HepG2 (cell line): ENCODE results near the gene MVP. TPM values are rescaled to one million over a fixed set of nuclear protein-coding genes. Genes with fewer than 3 reads are reported as not detected.
A peak's percentile ranks its signal among the peaks of the same experiment; 100 is the strongest.

ENCODE experiments used
- AGO1 ChIP-seq: fragments of 200-400 bp; formaldehyde crosslinking; IDR thresholded peaks from 2 replicates; pipeline ENCODE4 v1.6.1; 2017; ENCODE audit warnings: mild to moderate bottlenecking, low read depth, low read length, moderate library complexity; ENCODE audit not compliant: poor library complexity, severe bottlenecking
- CHCHD3 ChIP-seq: sonication (generic); formaldehyde crosslinking; IDR thresholded peaks from 2 replicates; pipeline ENCODE4 v1.8.0; 2022; ENCODE audit warnings: mild to moderate bottlenecking, missing genetic modification reagents, moderate library complexity
- CREBL2 ChIP-seq: sonication (generic); formaldehyde crosslinking; IDR thresholded peaks from 2 replicates; pipeline ENCODE4 v1.8.1; 2023; ENCODE audit warnings: missing genetic modification reagents, mild to moderate bottlenecking, borderline replicate concordance
- ELF3 ChIP-seq: IDR thresholded peaks from 2 replicates; pipeline ENCODE4 v1.6.1; 2016; ENCODE audit warnings: missing genetic modification reagents, missing compliant biosample characterization
- HINFP ChIP-seq: sonication (generic); formaldehyde crosslinking; IDR thresholded peaks from 2 replicates; pipeline ENCODE4 v1.4.0; 2020; ENCODE audit warnings: low read depth, mild to moderate bottlenecking, missing genetic modification reagents
- MYNN ChIP-seq: sonication (generic); formaldehyde crosslinking; IDR thresholded peaks from 2 replicates; pipeline ENCODE4 v1.4.0; 2020; ENCODE audit warnings: mild to moderate bottlenecking, low read depth, missing genetic modification reagents
- NCOA1 ChIP-seq: sonication (generic); formaldehyde crosslinking; IDR thresholded peaks from 2 replicates; pipeline ENCODE4 v1.9.0; 2021; ENCODE audit warnings: missing genetic modification reagents
- NONO ChIP-seq, 2 experiments: fragments of 450-650 bp in 1 of 2; sonication (generic) in 1 of 2; formaldehyde crosslinking in 1 of 2; IDR thresholded peaks in 1 of 2; conservative IDR thresholded peaks in 1 of 2; 2 replicates each; pipeline versions ENCODE4 v1.6.1 to v1.8.0; 2017 to 2022; ENCODE audit warnings: mild to moderate bottlenecking in 1 of 2, missing genetic modification reagents in 1 of 2, moderate library complexity in 1 of 2
- PLSCR1 ChIP-seq: sonication (generic); formaldehyde crosslinking; IDR thresholded peaks from 2 replicates; pipeline ENCODE4 v1.5.0; 2020; ENCODE audit warnings: missing genetic modification reagents, mild to moderate bottlenecking, borderline replicate concordance
- RELA ChIP-seq: sonication (generic); formaldehyde crosslinking; IDR thresholded peaks from 2 replicates; pipeline ENCODE4 v1.4.0; 2020; ENCODE audit warnings: missing genetic modification reagents
- SNAPC2 ChIP-seq: sonication (generic); formaldehyde crosslinking; IDR thresholded peaks from 2 replicates; pipeline ENCODE4 v1.8.1; 2022; ENCODE audit warnings: mild to moderate bottlenecking, missing genetic modification reagents
- SOX6 ChIP-seq, 2 experiments: fragments of 450-650 bp in 1 of 2; sonication (generic) in 1 of 2; formaldehyde crosslinking in 1 of 2; IDR thresholded peaks; 2 replicates each; pipeline versions ENCODE4 v1.4.0 to v1.6.1; 2017 to 2020; ENCODE audit warnings: antibody characterized with exemption in 1 of 2, mild to moderate bottlenecking in 1 of 2, missing genetic modification reagents in 1 of 2
- SRSF1 ChIP-seq: fragments of 200-400 bp; formaldehyde crosslinking; optimal IDR thresholded peaks from 2 replicates; pipeline ENCODE3; 2017; ENCODE audit warnings: mild to moderate bottlenecking, low read depth, low read length, moderate library complexity
- ZEB1 ChIP-seq: IDR thresholded peaks from 2 replicates; pipeline ENCODE4 v1.6.1; 2012; ENCODE audit warnings: mild to moderate bottlenecking, low read depth, inconsistent platforms; ENCODE audit not compliant: insufficient replicate concordance
- ZNF138 ChIP-seq: sonication (generic); formaldehyde crosslinking; IDR thresholded peaks from 2 replicates; pipeline ENCODE4 v1.5.0; 2020; ENCODE audit warnings: mild to moderate bottlenecking, low read depth, missing genetic modification reagents
- ZNF17 ChIP-seq: sonication (generic); formaldehyde crosslinking; IDR thresholded peaks from 2 replicates; pipeline ENCODE4 v1.5.0; 2020; ENCODE audit warnings: mild to moderate bottlenecking, missing genetic modification reagents
- ZNF510 ChIP-seq: sonication (generic); formaldehyde crosslinking; IDR thresholded peaks from 2 replicates; pipeline ENCODE4 v1.4.0; 2020; ENCODE audit warnings: low read depth, mild to moderate bottlenecking, missing genetic modification reagents
- ZNF577 ChIP-seq: sonication (generic); formaldehyde crosslinking; IDR thresholded peaks from 2 replicates; pipeline ENCODE4 v1.4.0; 2020; ENCODE audit warnings: mild to moderate bottlenecking, low read depth, missing genetic modification reagents, borderline replicate concordance
- ZNF747 ChIP-seq: sonication (generic); formaldehyde crosslinking; IDR thresholded peaks from 2 replicates; pipeline ENCODE4 v1.8.1; 2023; ENCODE audit warnings: missing genetic modification reagents, mild to moderate bottlenecking, borderline replicate concordance
- ZNF772 ChIP-seq: sonication (generic); formaldehyde crosslinking; IDR thresholded peaks from 2 replicates; pipeline ENCODE4 v1.5.0; 2020; ENCODE audit warnings: mild to moderate bottlenecking, missing genetic modification reagents
- ZNF879 ChIP-seq: sonication (generic); formaldehyde crosslinking; IDR thresholded peaks from 2 replicates; pipeline ENCODE4 v1.8.1; 2023; ENCODE audit warnings: missing genetic modification reagents
- polyA plus RNA-seq, 8 experiments: library from polyadenylated mRNA; depleted of rRNA in 3 of 8; stranded (reverse) in 7 of 8; unstranded in 1 of 8; fragments of >200 nt; fragmentation: Illumina TruSeq in 4 of 8; extraction: Trizol in 4 of 8; gene quantifications; 2 replicates each; pipeline versions ENCODE4 v1.2.1 to v1.2.3, GENCODE V29; 2011 to 2016; ENCODE audit warnings: low read depth in 4 of 8, missing spikeins in 1 of 8, mixed read lengths in 1 of 8; ENCODE audit not compliant: insufficient read depth in 1 of 8
- total RNA-seq, 5 experiments: library from RNA; depleted of rRNA; stranded (reverse); fragments of >200 nt; fragmentation: Illumina TruSeq; extraction: Trizol; gene quantifications; 2 replicates each; pipeline ENCODE4 v1.2.3, GENCODE V29; 2016; ENCODE audit warnings: low read depth in 1 of 5
- TF ChIP-seq, protein P1 (sequence below): sonication (generic); formaldehyde crosslinking; IDR thresholded peaks from 2 replicates; pipeline ENCODE4 v1.5.0; 2020; ENCODE audit warnings: mild to moderate bottlenecking, missing genetic modification reagents, borderline replicate concordance
- TF ChIP-seq, protein P2 (sequence below): sonication (generic); formaldehyde crosslinking; IDR thresholded peaks from 2 replicates; pipeline ENCODE4 v1.8.0; 2022; ENCODE audit warnings: missing genetic modification reagents, mild to moderate bottlenecking, borderline replicate concordance

The MVP gene
- total and polyA plus RNA-seq, 2 of the 13 experiments (the other 11 are each of a cell fraction or from before 2014, with no cell fraction given): 22.9 to 43.5 TPM

GRCh38 chr16:29848420-29849297 is 28.4 kb downstream of the MVP start (continued):
- TF ChIP-seq PLSCR1 (CRISPR knock-in tag): no peak
- TF ChIP-seq HINFP (CRISPR knock-in tag): peak; percentile 73; the same call in 1 of the 2 replicates
- TF ChIP-seq AGO1: no peak
- TF ChIP-seq ZNF138: no peak
- TF ChIP-seq ZNF747: no peak; the same call in 1 of the 2 replicates
- TF ChIP-seq SNAPC2 (CRISPR knock-in tag): no peak
- no peak for TF ChIP-seq CREBL2 (CRISPR knock-in tag)
- no peak for TF ChIP-seq ZNF879
- 0 out of 2 replicates have a peak, but pooled peaks have one; percentile 77 for TF ChIP-seq ZNF772 (CRISPR knock-in tag)
- no peak for TF ChIP-seq NONO (IDR thresholded peaks at IDR 0.05)
- peak; percentile 72 for TF ChIP-seq NONO (CRISPR knock-in tag; conservative IDR thresholded peaks at IDR 0.05)
- TF ChIP-seq ZNF510 (CRISPR knock-in tag): no peak
- no peak for TF ChIP-seq SOX6 (IDR thresholded peaks at IDR 0.05)
- no peak for TF ChIP-seq SOX6 (CRISPR knock-in tag; IDR thresholded peaks at IDR 0.05)
- TF ChIP-seq, protein P1, sequence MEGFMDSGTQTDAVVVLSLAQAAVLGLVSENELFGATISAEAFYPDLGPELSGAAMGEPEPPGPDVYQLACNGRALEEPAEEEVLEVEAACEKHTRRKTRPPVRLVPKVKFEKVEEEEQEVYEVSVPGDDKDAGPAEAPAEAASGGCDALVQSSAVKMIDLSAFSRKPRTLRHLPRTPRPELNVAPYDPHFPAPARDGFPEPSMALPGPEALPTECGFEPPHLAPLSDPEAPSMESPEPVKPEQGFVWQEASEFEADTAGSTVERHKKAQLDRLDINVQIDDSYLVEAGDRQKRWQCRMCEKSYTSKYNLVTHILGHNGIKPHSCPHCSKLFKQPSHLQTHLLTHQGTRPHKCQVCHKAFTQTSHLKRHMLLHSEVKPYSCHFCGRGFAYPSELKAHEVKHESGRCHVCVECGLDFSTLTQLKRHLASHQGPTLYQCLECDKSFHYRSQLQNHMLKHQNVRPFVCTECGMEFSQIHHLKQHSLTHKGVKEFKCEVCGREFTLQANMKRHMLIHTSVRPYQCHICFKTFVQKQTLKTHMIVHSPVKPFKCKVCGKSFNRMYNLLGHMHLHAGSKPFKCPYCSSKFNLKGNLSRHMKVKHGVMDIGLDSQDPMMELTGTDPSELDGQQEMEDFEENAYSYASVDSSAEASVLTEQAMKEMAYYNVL (CRISPR knock-in tag): no peak
- no peak for TF ChIP-seq RELA (CRISPR knock-in tag)
- no peak for TF ChIP-seq ZNF577 (CRISPR knock-in tag)
- TF ChIP-seq ZNF17 (CRISPR knock-in tag): no peak
- TF ChIP-seq, protein P2, sequence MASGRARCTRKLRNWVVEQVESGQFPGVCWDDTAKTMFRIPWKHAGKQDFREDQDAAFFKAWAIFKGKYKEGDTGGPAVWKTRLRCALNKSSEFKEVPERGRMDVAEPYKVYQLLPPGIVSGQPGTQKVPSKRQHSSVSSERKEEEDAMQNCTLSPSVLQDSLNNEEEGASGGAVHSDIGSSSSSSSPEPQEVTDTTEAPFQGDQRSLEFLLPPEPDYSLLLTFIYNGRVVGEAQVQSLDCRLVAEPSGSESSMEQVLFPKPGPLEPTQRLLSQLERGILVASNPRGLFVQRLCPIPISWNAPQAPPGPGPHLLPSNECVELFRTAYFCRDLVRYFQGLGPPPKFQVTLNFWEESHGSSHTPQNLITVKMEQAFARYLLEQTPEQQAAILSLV (CRISPR knock-in tag): peak; percentile 50; the same call in 1 of the 2 replicates
- TF ChIP-seq ZEB1: no peak
- no peak for TF ChIP-seq CHCHD3
- 0 out of 2 replicates have a peak, but pooled peaks have one; percentile 32 for TF ChIP-seq ELF3 (CRISPR knock-in tag)
- TF ChIP-seq SRSF1: peak; percentile 75
- no peak for TF ChIP-seq MYNN (CRISPR knock-in tag)
- no peak for TF ChIP-seq NCOA1
